RPMI7951 (cell line): ENCODE results near the gene LRIT1. TPM values are rescaled to one million over a fixed set of nuclear protein-coding genes. Genes with fewer than 3 reads are reported as not detected.

Source experiments
- DNase-seq: peaks from one replicate; pipeline ENCODE4 v3.0.0-alpha.2; 2012; ENCODE audit warnings: low read depth
- total RNA-seq: library from RNA; depleted of rRNA; stranded (reverse); fragments of >200 nt; shearing (Covaris generic); gene quantifications from 2 replicates; pipeline ENCODE4 v1.2.3, GENCODE V29; 2014

Gene LRIT1
- total RNA-seq, 1 experiment from 2014 or later: not detected

GRCh38 chr10:84214612-84215235 lies 26.6 kb downstream of the LRIT1 start:
- DNase-seq: peak; percentile 22

GRCh38 chr10:84214046-84214572 lies 27.2 kb downstream of the LRIT1 start:
- DNase-seq: peak; percentile 13

GRCh38 chr10:84213076-84213475 lies 28.3 kb downstream of the LRIT1 start:
- DNase-seq: no peak

GRCh38 chr10:84212014-84212413 lies 29.3 kb downstream of the LRIT1 start:
- no peak for DNase-seq

- DNase-seq: no peak
Measured at GRCh38 chr10:84211566-84211965, 29.8 kb downstream of the LRIT1 start.

- DNase-seq: no peak
Measured at GRCh38 chr10:84208023-84208422, 33.3 kb downstream of the LRIT1 start.

GRCh38 chr10:84205853-84206525 lies 35.4 kb downstream of the LRIT1 start:
- DNase-seq: no peak

GRCh38 chr10:84205049-84205852 lies 36.1 kb downstream of the LRIT1 start:
- peak; percentile 34 for DNase-seq

GRCh38 chr10:84204610-84205009 lies 36.7 kb downstream of the LRIT1 start:
- no peak for DNase-seq

- no peak for DNase-seq
Measured at GRCh38 chr10:84204122-84204521, 37.2 kb downstream of the LRIT1 start.

- no peak for DNase-seq
Measured at GRCh38 chr10:84202349-84202748, 39.0 kb downstream of the LRIT1 start.

GRCh38 chr10:84201682-84202081 lies 39.7 kb downstream of the LRIT1 start:
- DNase-seq: no peak

- no peak for DNase-seq
Measured at GRCh38 chr10:84201244-84201606, 40.1 kb downstream of the LRIT1 start.

GRCh38 chr10:84200537-84201243 lies 40.7 kb downstream of the LRIT1 start:
- DNase-seq: no peak

GRCh38 chr10:84198206-84198915 lies 43.0 kb downstream of the LRIT1 start:
- no peak for DNase-seq

- no peak for DNase-seq
Measured at GRCh38 chr10:84197643-84198042, 43.7 kb downstream of the LRIT1 start.

GRCh38 chr10:84196941-84197340 lies 44.4 kb downstream of the LRIT1 start:
- DNase-seq: no peak

GRCh38 chr10:84196083-84196482 lies 45.3 kb downstream of the LRIT1 start:
- DNase-seq: no peak

- no peak for DNase-seq
Measured at GRCh38 chr10:84195044-84195830, 46.1 kb downstream of the LRIT1 start.

- DNase-seq: peak; percentile 17
Measured at GRCh38 chr10:84194424-84195043, 46.8 kb downstream of the LRIT1 start, which contains the start of gene CDHR1. CDHR1 (plus strand) TSS chr10:84194537; CDS start chr10:84194761, 224 bp downstream.
